Loucy (cell line): ENCODE measurements around the gene ARID3B.

Experiments
- CTCF ChIP-seq: fragments of 200-600 bp; sonication (generic); conservative IDR thresholded peaks from 2 replicates; pipeline ENCODE4 v1.5.1; 2014; ENCODE audit warnings: mild to moderate bottlenecking, antibody characterized with exemption, low read length
- EZH2phosphoT487 ChIP-seq: fragments of 200-600 bp; IDR thresholded peaks from 2 replicates; pipeline ENCODE4 v1.6.1; 2018; ENCODE audit warnings: antibody characterized with exemption, mild to moderate bottlenecking, moderate library complexity, borderline replicate concordance

- TF ChIP-seq CTCF (peak; percentile 36; the same call in 1 of the 2 replicates), EZH2phosphoT487 (no peak)
These were observed 38.7 kb upstream of the ARID3B start for GRCh38 chr15:74502301-74502700.
